ENCODE measurements around the gene IVL. TPM values are rescaled to one million over a fixed set of nuclear protein-coding genes. Genes with fewer than 3 reads are reported as not detected.

The IVL gene
- total RNA-seq, 4 donors from 2014 or later = 155 to 336 (median 262) TPM

- intact Hi-C loops (cut with DNase I) = loop anchor here (10.0 kb wide), 1 partner anchor 212 kb away; no protein-coding TSS in a partner anchor
- Histone ChIP-seq H3K4me1 (peaks cover 0 to 4% (median 0%) of the 10 kb centered on the region in 3 donors), H3K4me3 (no peak overlapping the region), H3K27me3 (no peaks in the 10 kb centered on the region), H3K27ac (no peak overlapping the region), H3K36me3 (no peaks in the 10 kb centered on the region), H3K9me3 (no peaks in the 10 kb centered on the region)
- WGBS, 2 donors = 83 to 90% methylated on average over 2 of the region's 2 CpGs
- TF ChIP-seq CTCF (IDR thresholded peaks at IDR 0.05) (no peak), POLR2A (IDR thresholded peaks at IDR 0.05) (no peak)
- no peak for DNase-seq
Observed at GRCh38 chr1:152866321-152866720, 42.0 kb upstream of the IVL start.

GRCh38 chr1:152869808-152870419 lies 38.4 kb upstream of the IVL start:
- Histone ChIP-seq H3K27me3 (no peaks in the 10 kb centered on the region), H3K27ac (no peak overlapping the region), H3K4me3 (no peak overlapping the region), H3K36me3 (no peaks in the 10 kb centered on the region), H3K9me3 (no peaks in the 10 kb centered on the region), H3K4me1 (peaks cover 0 to 4% (median 0%) of the 10 kb centered on the region in 3 donors)
- DNase-seq = no peak
- TF ChIP-seq POLR2A (IDR thresholded peaks at IDR 0.05) (no peak), CTCF (IDR thresholded peaks at IDR 0.05) (peak in 5 of 6 experiments; percentile 68 to 84 (median 77))
- 27 to 29% methylated on average over 9 of the region's 9 CpGs for WGBS, 2 donors
- intact Hi-C loops (cut with DNase I) = loop anchor here (2.0 to 10.0 kb wide), 3 partner anchors 57 to 321 kb away; no protein-coding TSS in a partner anchor

GRCh38 chr1:152870831-152871730 lies 37.3 kb upstream of the IVL start:
- Histone ChIP-seq H3K4me1 (peaks cover 0 to 4% (median 0%) of the 10 kb centered on the region in 3 donors), H3K9me3 (no peaks in the 10 kb centered on the region), H3K36me3 (no peaks in the 10 kb centered on the region), H3K4me3 (no peak overlapping the region), H3K27me3 (no peaks in the 10 kb centered on the region), H3K27ac (no peak overlapping the region)
- TF ChIP-seq POLR2A (IDR thresholded peaks at IDR 0.05) (no peak), CTCF (IDR thresholded peaks at IDR 0.05) (peak in 5 of 6 experiments; percentile 42 to 84 (median 60))
- no peak for DNase-seq
- 47 to 50% methylated on average over 14 to 15 of the region's 17 CpGs for WGBS, 2 donors
- intact Hi-C loops (cut with DNase I) = loop anchor here (2.0 to 5.0 kb wide), 2 partner anchors 56 to 320 kb away; no protein-coding TSS in a partner anchor

GRCh38 chr1:152871731-152872126 lies 36.6 kb upstream of the IVL start:
- no peaks in the 10 kb centered on the region for H3K36me3 ChIP-seq
- peaks cover 0 to 4% (median 0%) of the 10 kb centered on the region in 3 donors for H3K4me1 ChIP-seq
- TF ChIP-seq CTCF (IDR thresholded peaks at IDR 0.05) (no peak), POLR2A (IDR thresholded peaks at IDR 0.05) (no peak)
- intact Hi-C loops (cut with DNase I) = loop anchor here (2.0 to 5.0 kb wide), 2 partner anchors 56 to 319 kb away; no protein-coding TSS in a partner anchor
- WGBS, 2 donors = 77 to 83% methylated on average over 6 of the region's 6 CpGs
- H3K9me3 ChIP-seq = no peaks in the 10 kb centered on the region
- no peak for DNase-seq
- H3K4me3 ChIP-seq = no peak overlapping the region
- no peaks in the 10 kb centered on the region for H3K27me3 ChIP-seq
- H3K27ac ChIP-seq = no peak overlapping the region

GRCh38 chr1:152873495-152873894 lies 34.9 kb upstream of the IVL start:
- intact Hi-C loops (cut with DNase I) = loop anchor here (5.0 kb wide), 1 partner anchor 54 kb away; no protein-coding TSS in a partner anchor
- no peaks in the 10 kb centered on the region for H3K27me3 ChIP-seq
- H3K27ac ChIP-seq = no peak overlapping the region
- H3K36me3 ChIP-seq = no peaks in the 10 kb centered on the region
- TF ChIP-seq CTCF (IDR thresholded peaks at IDR 0.05) (no peak), POLR2A (IDR thresholded peaks at IDR 0.05) (no peak)
- DNase-seq = no peak
- H3K4me1 ChIP-seq = peaks cover 0 to 6% (median 0%) of the 10 kb centered on the region in 3 donors
- no peaks in the 10 kb centered on the region for H3K9me3 ChIP-seq
- no peak overlapping the region for H3K4me3 ChIP-seq
